SK-N-MC (cell line): ENCODE measurements around the gene REC8.

Source experiments
- EZH2 ChIP-seq: fragments of 200-600 bp; sonication (generic); IDR thresholded peaks from one replicate; pipeline ENCODE4 v1.6.1; 2017; ENCODE audit warnings: antibody characterized with exemption
- POLR2AphosphoS5 ChIP-seq: IDR thresholded peaks from 2 replicates; pipeline ENCODE4 v1.6.1; 2012; ENCODE audit warnings: mild to moderate bottlenecking, low read depth, low read length, borderline replicate concordance

GRCh38 chr14:24147761-24148428 lies 24.0 kb upstream of the REC8 start:
- TF ChIP-seq EZH2 (no peak), POLR2AphosphoS5 (no peak)
